Upper lobe of right lung (tissue), 1 donor: ENCODE measurements around the gene IL1RAPL1. TPM values are rescaled to one million over a fixed set of nuclear protein-coding genes. Genes with fewer than 3 reads are reported as not detected.

Source experiments
- ATAC-seq: fragments of 200-7000 bp; cut with Tn5 transposase; one replicate; pipeline ENCODE4 v1.9.1; 2020; ENCODE audit warnings: mild to moderate bottlenecking, moderate library complexity
- DNase-seq: peaks from one replicate; pipeline ENCODE4 v3.0.0-alpha.2; 2020
- H3K27ac ChIP-seq: fragments of 200-600 bp; one replicate; pipeline ENCODE4 v1.8.0; 2022
- H3K27me3 ChIP-seq: fragments of 200-600 bp; one replicate; pipeline ENCODE4 v1.8.0; 2022; ENCODE audit warnings: mild to moderate bottlenecking
- H3K36me3 ChIP-seq: fragments of 200-600 bp; one replicate; pipeline ENCODE4 v1.8.0; 2022
- H3K4me1 ChIP-seq: fragments of 200-600 bp; one replicate; pipeline ENCODE4 v1.8.0; 2022
- H3K4me3 ChIP-seq: fragments of 200-600 bp; one replicate; pipeline ENCODE4 v1.8.0; 2022; ENCODE audit warnings: mild to moderate bottlenecking
- H3K9me3 ChIP-seq: fragments of 200-600 bp; one replicate; pipeline ENCODE4 v1.8.0; 2022
- CTCF ChIP-seq: fragments of 200-600 bp; IDR thresholded peaks from one replicate; pipeline ENCODE4 v1.8.0; 2022; ENCODE audit warnings: antibody characterized with exemption
- intact Hi-C: fragments of 100-400 bp; cut with DNase I; formaldehyde crosslinking; loops from one replicate; pipeline ENCODE4 v1.11.0; 2022
- total RNA-seq: library from RNA; stranded (reverse); fragmentation: NEBNext Ultra II Directional; extraction: Animal tissue kit (Norgen Biotek cat#: 25700); gene quantifications from one replicate; pipeline ENCODE4 v1.2.1, GENCODE V29; 2021
- donor health status: DM: no; HTN: yes; CAD: no; lungs with severe emphysema.

Gene IL1RAPL1
- total RNA-seq, 1 donor from 2014 or later, result not detected

GRCh38 chrX:29066516-29066915 is 479.3 kb downstream of the IL1RAPL1 start:
- Histone ChIP-seq H3K4me1 (no peaks in the 10 kb centered on the region), H3K27me3 (no peaks in the 10 kb centered on the region), H3K9me3 (no peaks in the 10 kb centered on the region), H3K36me3 (no peaks in the 10 kb centered on the region), H3K27ac (no peak overlapping the region), H3K4me3 (no peak overlapping the region)
- intact Hi-C loops, result no loop called here
- no peak for TF ChIP-seq CTCF
- no peak for DNase-seq
- no peak for ATAC-seq

- ATAC-seq, result no peak
Observed at GRCh38 chrX:29067351-29067750, 480.1 kb downstream of the IL1RAPL1 start.

GRCh38 chrX:29071525-29072320 is 484.5 kb downstream of the IL1RAPL1 start:
- no peak for TF ChIP-seq CTCF
- H3K36me3 ChIP-seq, result no peaks in the 10 kb centered on the region
- no peak for DNase-seq
- intact Hi-C loops, result no loop called here
- no peak overlapping the region for H3K27ac ChIP-seq
- H3K27me3 ChIP-seq, result no peaks in the 10 kb centered on the region
- H3K4me1 ChIP-seq, result no peaks in the 10 kb centered on the region
- no peaks in the 10 kb centered on the region for H3K9me3 ChIP-seq
- ATAC-seq, result no peak
- no peak overlapping the region for H3K4me3 ChIP-seq

More at GRCh38 chrX:29067351-29067750, 480.1 kb downstream of the IL1RAPL1 start:
- H3K27me3 ChIP-seq, result no peaks in the 10 kb centered on the region
- no peaks in the 10 kb centered on the region for H3K9me3 ChIP-seq
- DNase-seq, result no peak
- no peaks in the 10 kb centered on the region for H3K4me1 ChIP-seq
- intact Hi-C loops, result no loop called here
- no peaks in the 10 kb centered on the region for H3K36me3 ChIP-seq
- no peak overlapping the region for H3K4me3 ChIP-seq
- no peak for TF ChIP-seq CTCF
- H3K27ac ChIP-seq, result no peak overlapping the region

- ATAC-seq, result no peak
- TF ChIP-seq CTCF, result no peak
Observed at GRCh38 chrX:29082558-29082957, 495.3 kb downstream of the IL1RAPL1 start.

GRCh38 chrX:29083823-29084222 is 496.6 kb downstream of the IL1RAPL1 start:
- Histone ChIP-seq H3K4me3 (no peak overlapping the region), H3K9me3 (no peaks in the 10 kb centered on the region), H3K27ac (no peak overlapping the region), H3K4me1 (no peaks in the 10 kb centered on the region), H3K36me3 (no peaks in the 10 kb centered on the region), H3K27me3 (no peaks in the 10 kb centered on the region)
- no peak for ATAC-seq
- intact Hi-C loops, result no loop called here
- DNase-seq, result no peak
- TF ChIP-seq CTCF, result no peak

More at GRCh38 chrX:29082558-29082957, 495.3 kb downstream of the IL1RAPL1 start:
- no peak for DNase-seq
- Histone ChIP-seq H3K4me3 (no peak overlapping the region), H3K4me1 (no peaks in the 10 kb centered on the region), H3K36me3 (no peaks in the 10 kb centered on the region), H3K27me3 (no peaks in the 10 kb centered on the region), H3K27ac (no peak overlapping the region), H3K9me3 (no peaks in the 10 kb centered on the region)
- intact Hi-C loops, result no loop called here
